OCI-LY7 (cell line): ENCODE data around the gene DDAH2. TPM values are rescaled to one million over a fixed set of nuclear protein-coding genes. Genes with fewer than 3 reads are reported as not detected.

ENCODE experiments used
- BruUV-seq: library from RNA; stranded (reverse); fragments of 400-500 nt; replicated peaks from 2 replicates; lab custom pipeline; 2021; lab: Mats Ljungman, UMichigan
- CTCF ChIA-PET: fragments of 300-600 bp; sonication (Branson Sonifier 250); formaldehyde crosslinking; loops from one replicate; lab custom pipeline; 2022; ENCODE audit warnings: antibody characterized with exemption; ENCODE audit not compliant: unreplicated experiment; lab: Charles Lee
- POLR2A ChIA-PET: fragments of 300-600 bp; sonication (Branson Sonifier 250); formaldehyde crosslinking; loops from one replicate; lab custom pipeline; 2022; ENCODE audit warnings: antibody characterized with exemption; lab: Charles Lee
- DNase-seq: peaks from one replicate; pipeline ENCODE4 v3.0.0-alpha.2; 2015; ENCODE audit warnings: low spot score
- H2AFZ ChIP-seq: fragments of 200-600 bp; sonication (generic), shearing (Covaris generic); 2 replicates; pipeline ENCODE4 v1.6.1; 2014; ENCODE audit warnings: mild to moderate bottlenecking, antibody characterized with exemption, low read length, moderate library complexity
- H3K27ac ChIP-seq: fragments of 200-600 bp; sonication (generic); 2 replicates; pipeline ENCODE4 v1.5.1; 2014; ENCODE audit warnings: mixed run types, low read depth, mild to moderate bottlenecking, moderate library complexity, low read length, inconsistent platforms; ENCODE audit not compliant: poor library complexity, severe bottlenecking
- H3K36me3 ChIP-seq: fragments of 200-600 bp; sonication (generic); 2 replicates; pipeline ENCODE4 v1.6.1; 2014; ENCODE audit warnings: mild to moderate bottlenecking, antibody characterized with exemption, low read length, moderate library complexity, mixed read lengths; ENCODE audit not compliant: insufficient read depth
- H3K4me1 ChIP-seq: fragments of 200-600 bp; sonication (generic); 2 replicates; pipeline ENCODE4 v1.5.1; 2014; ENCODE audit warnings: mild to moderate bottlenecking, low read length; ENCODE audit not compliant: insufficient read depth, poor library complexity, severe bottlenecking
- H3K4me2 ChIP-seq: fragments of 200-600 bp; sonication (generic); 2 replicates; pipeline ENCODE4 v1.6.1; 2014; ENCODE audit warnings: mild to moderate bottlenecking, low read length
- H3K4me3 ChIP-seq: fragments of 200-600 bp; sonication (generic); 2 replicates; pipeline ENCODE4 v1.5.1; 2014; ENCODE audit warnings: mild to moderate bottlenecking, low read depth, low read length; ENCODE audit not compliant: poor library complexity, severe bottlenecking
- H3K79me2 ChIP-seq: fragments of 200-600 bp; sonication (generic); 2 replicates; pipeline ENCODE4 v1.6.1; 2016; ENCODE audit warnings: low read depth, mild to moderate bottlenecking, low read length, moderate library complexity, mixed read lengths; ENCODE audit not compliant: insufficient read depth
- H3K9me2 ChIP-seq: fragments of 200-600 bp; sonication (generic); 2 replicates; pipeline ENCODE4 v1.6.1; 2016; ENCODE audit warnings: mild to moderate bottlenecking, low read length, mixed read lengths; ENCODE audit not compliant: insufficient read depth
- H3K9me3 ChIP-seq: fragments of 200-600 bp; sonication (generic); 2 replicates; pipeline ENCODE4 v1.6.1; 2014; ENCODE audit warnings: mild to moderate bottlenecking, mixed run types, low read length, mixed read lengths
- H4K20me1 ChIP-seq: fragments of 200-600 bp; sonication (generic); 2 replicates; pipeline ENCODE4 v1.6.1; 2014; ENCODE audit warnings: mild to moderate bottlenecking, antibody characterized with exemption, low read length, moderate library complexity, mixed read lengths; ENCODE audit not compliant: insufficient read depth
- CTCF ChIP-seq: fragments of 200-600 bp; sonication (generic); conservative IDR thresholded peaks from 2 replicates; pipeline ENCODE4 v1.5.1; 2014; ENCODE audit warnings: mild to moderate bottlenecking, antibody characterized with exemption, low read length, moderate library complexity, mixed read lengths
- EZH2phosphoT487 ChIP-seq: fragments of 200-600 bp; sonication (generic); IDR thresholded peaks from 2 replicates; pipeline ENCODE4 v1.6.1; 2018; ENCODE audit warnings: low read depth, borderline replicate concordance, mild to moderate bottlenecking, mixed run types, antibody characterized with exemption, low read length, moderate library complexity, mixed read lengths
- intact Hi-C: fragments of 100-400 bp; cut with micrococcal nuclease; formaldehyde crosslinking; loops from one replicate; pipeline ENCODE4 v1.10.0; 2022; ENCODE audit not compliant: unreplicated experiment
- total RNA-seq, 2 experiments: library from RNA; depleted of rRNA in 1 of 2; stranded (reverse); fragments of >200 nt in 1 of 2; shearing (Covaris generic) in 1 of 2; gene quantifications; 2 replicates each; pipeline ENCODE4 v1.2.3, GENCODE V29; 2014 to 2022

DDAH2 gene
- total RNA-seq, 2 experiments from 2014 or later = 14.0 to 20.4 TPM

DNA sequence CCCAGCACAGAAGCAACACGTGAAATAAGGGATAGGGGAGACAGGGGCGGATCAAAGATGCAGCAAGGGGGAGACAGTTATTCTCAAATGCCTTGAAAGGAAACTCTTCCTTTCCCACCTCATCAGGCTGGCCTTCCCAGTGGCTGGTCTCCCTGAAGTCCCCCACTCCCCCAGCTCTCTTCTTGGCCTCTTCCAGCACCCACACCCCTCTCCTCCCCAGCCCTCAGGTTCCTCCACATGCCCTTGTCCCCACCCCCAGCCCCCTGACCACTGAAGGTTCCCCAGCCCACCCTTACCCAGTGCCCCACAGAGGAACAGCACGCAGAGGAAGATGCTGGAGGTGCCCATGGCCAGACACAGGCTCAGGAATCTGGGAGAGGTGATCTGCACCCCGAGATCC lies 15.6 kb downstream of the DDAH2 start:
- BruUV-seq = no TSS peak
- no peak overlapping the region for H3K4me3 ChIP-seq
- no peaks in the 10 kb centered on the region for H3K9me2 ChIP-seq
- H4K20me1 ChIP-seq = no peaks in the 10 kb centered on the region
- no peak for DNase-seq
- H2AFZ ChIP-seq = no peak overlapping the region
- H3K36me3 ChIP-seq = no peaks in the 10 kb centered on the region
- intact Hi-C loops = no loop called here
- CTCF ChIA-PET = no interaction called here
- POLR2A ChIA-PET = interaction anchor here (1.0 kb wide), 1 partner anchor 14 kb away, joined by 3 read pairs; no protein-coding TSS in a partner anchor
- H3K4me1 ChIP-seq = peaks cover 10% of the 10 kb centered on the region
- no peak overlapping the region for H3K27ac ChIP-seq
- no peaks in the 10 kb centered on the region for H3K79me2 ChIP-seq
- no peak overlapping the region for H3K4me2 ChIP-seq
- TF ChIP-seq EZH2phosphoT487 (no peak), CTCF (no peak)
- H3K9me3 ChIP-seq = no peaks in the 10 kb centered on the region

DNA sequence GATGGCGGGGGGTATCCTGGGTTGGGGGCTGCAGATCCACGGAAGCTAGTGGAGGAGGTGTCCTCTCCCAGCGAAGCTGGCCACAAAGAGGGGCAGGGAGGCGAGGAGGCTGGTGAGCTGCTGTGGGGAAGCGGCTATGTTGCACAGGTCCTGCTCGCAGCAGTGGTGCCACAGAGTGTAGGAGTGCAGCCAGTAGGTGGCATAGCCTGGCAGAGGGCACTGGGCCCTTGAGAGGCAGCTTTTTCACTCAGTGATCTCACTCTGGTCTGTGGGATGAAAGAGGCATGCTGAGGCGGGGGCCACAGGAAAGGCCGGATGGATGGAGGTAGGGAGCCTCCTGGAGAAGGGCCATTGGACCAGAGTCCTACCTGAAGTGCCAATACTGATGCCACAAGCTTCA lies 16.8 kb downstream of the DDAH2 start:
- DNase-seq = no peak
- CTCF ChIA-PET = interaction anchor here (1.0 kb wide), 1 partner anchor 46 kb away, joined by 3 read pairs; no protein-coding TSS in a partner anchor
- no TSS peak for BruUV-seq

More for the DNA sequence above, 16.8 kb downstream of the DDAH2 start:
- H2AFZ ChIP-seq = no peak overlapping the region
- H3K4me3 ChIP-seq = no peak overlapping the region
- POLR2A ChIA-PET = no interaction called here
- peaks cover 10% of the 10 kb centered on the region for H3K4me1 ChIP-seq
- H4K20me1 ChIP-seq = no peaks in the 10 kb centered on the region
- no peaks in the 10 kb centered on the region for H3K36me3 ChIP-seq
- H3K9me2 ChIP-seq = no peaks in the 10 kb centered on the region
- TF ChIP-seq CTCF (peak; percentile 30; the same call in 1 of the 2 replicates), EZH2phosphoT487 (no peak)
- intact Hi-C loops = no loop called here
- no peak overlapping the region for H3K4me2 ChIP-seq
- no peaks in the 10 kb centered on the region for H3K79me2 ChIP-seq
- no peaks in the 10 kb centered on the region for H3K9me3 ChIP-seq
- no peak overlapping the region for H3K27ac ChIP-seq
